A549 (cell line): ENCODE results near the gene HDHD5. TPM values are rescaled to one million over a fixed set of nuclear protein-coding genes. Genes with fewer than 3 reads are reported as not detected.

Experiments
- ATAC-seq, 2 experiments: fragments of 200-7000 bp in 1 of 2; fragments of >200 bp in 1 of 2; cut with Nextera tagmentation in 1 of 2; cut with Tn5 transposase in 1 of 2; 3 replicates each; pipeline versions ENCODE4 v1.8.0 to v1.9.1; 2018 to 2020; ENCODE audit warnings: mild to moderate bottlenecking in 1 of 2, moderate library complexity in 1 of 2
- CTCF ChIA-PET: fragments of 300-600 bp; sonication (Branson Sonifier 250); formaldehyde crosslinking; extraction: SDS; loops from one replicate; lab custom pipeline; 2021; ENCODE audit warnings: antibody characterized with exemption, inconsistent platforms; lab: Yijun Ruan, JAX
- POLR2A ChIA-PET: fragments of 350-600 bp; formaldehyde crosslinking; extraction: SDS; loops from one replicate; lab custom pipeline; 2021; ENCODE audit warnings: antibody characterized with exemption, inconsistent platforms; lab: Yijun Ruan, JAX
- DNase-seq, 2 experiments: peaks; one replicate each; pipeline versions ENCODE4 v3.0.0 to v3.0.0-alpha.2; 2011 to 2016; ENCODE audit warnings: low read depth in 1 of 2, low spot score in 1 of 2
- FAIRE-seq: peaks from 2 replicates; lab custom pipeline; 2011; peaks lifted over from hg19 to GRCh38; lab: Jason Lieb, UNC
- H3K27ac ChIP-seq, 2 experiments: fragments of >200 bp; sonication (Bioruptor Twin); formaldehyde crosslinking; 3 replicates each; pipeline ENCODE4 v1.5.1; 2016 to 2017
- H3K4me1 ChIP-seq: fragments of >200 bp; sonication (Bioruptor Twin); formaldehyde crosslinking; 3 replicates; pipeline ENCODE4 v1.6.1; 2016
- H3K4me2 ChIP-seq: fragments of >200 bp; sonication (Bioruptor Twin); formaldehyde crosslinking; 3 replicates; pipeline ENCODE4 v1.6.1; 2016
- H3K4me3 ChIP-seq: fragments of >200 bp; sonication (Bioruptor Twin); formaldehyde crosslinking; 3 replicates; pipeline ENCODE4 v1.5.1; 2016
- H3K9me3 ChIP-seq: fragments of >200 bp; sonication (Bioruptor Twin); formaldehyde crosslinking; 3 replicates; pipeline ENCODE4 v1.6.1; 2016
- ATOH8 ChIP-seq: fragments of 250-450 bp; sonication (Bioruptor Pico); IDR thresholded peaks from 2 replicates; pipeline ENCODE4 v1.5.0; 2020; ENCODE audit warnings: low read depth, mild to moderate bottlenecking, moderate library complexity
- BCL3 ChIP-seq: fragments of >200 bp; sonication (Bioruptor Twin); formaldehyde crosslinking; IDR thresholded peaks from 3 replicates; pipeline ENCODE4 v1.6.1; 2016
- CBX8 ChIP-seq: fragments of 200-600 bp; sonication (generic); IDR thresholded peaks from 2 replicates; pipeline ENCODE4 v1.6.1; 2016
- E2F6 ChIP-seq: IDR thresholded peaks from 2 replicates; pipeline ENCODE4 v1.6.1; 2012; ENCODE audit warnings: low read depth, borderline replicate concordance
- EHMT2 ChIP-seq: fragments of 200-600 bp; sonication (generic); IDR thresholded peaks from 2 replicates; pipeline ENCODE4 v1.6.1; 2016; ENCODE audit warnings: antibody characterized with exemption, low read depth, mild to moderate bottlenecking, moderate library complexity
- EP300 ChIP-seq, 2 experiments: fragments of >200 bp; sonication (Bioruptor Twin); formaldehyde crosslinking; IDR thresholded peaks; 2 replicates in 1 of 2; 3 replicates in 1 of 2; pipeline ENCODE4 v1.6.1; 2016 to 2017
- ESRRA ChIP-seq: fragments of 150-350 bp; IDR thresholded peaks from 2 replicates; pipeline ENCODE4 v1.6.1; 2014; ENCODE audit warnings: mild to moderate bottlenecking, low read length, borderline replicate concordance
- FOXS1 ChIP-seq: fragments of 250-450 bp; sonication (Bioruptor Pico); IDR thresholded peaks from 2 replicates; pipeline ENCODE4 v1.5.0; 2020; ENCODE audit warnings: mild to moderate bottlenecking, moderate library complexity
- HDAC2 ChIP-seq: fragments of 200-600 bp; sonication (generic); IDR thresholded peaks from 2 replicates; pipeline ENCODE4 v1.6.1; 2016
- HOXB13 ChIP-seq: fragments of 250-450 bp; sonication (Bioruptor Pico); IDR thresholded peaks from 2 replicates; pipeline ENCODE4 v1.5.0; 2020; ENCODE audit warnings: low read depth, mild to moderate bottlenecking, moderate library complexity
- JUN ChIP-seq, 2 experiments: fragments of >200 bp; sonication (Bioruptor Twin); formaldehyde crosslinking; IDR thresholded peaks; 2 replicates in 1 of 2; 3 replicates in 1 of 2; pipeline ENCODE4 v1.6.1; 2016 to 2017
- MAX ChIP-seq: IDR thresholded peaks from 2 replicates; pipeline ENCODE4 v1.6.1; 2012
- PBX3 ChIP-seq: IDR thresholded peaks from 2 replicates; pipeline ENCODE4 v1.6.1; 2012
- PHF8 ChIP-seq: fragments of 200-600 bp; sonication (generic); IDR thresholded peaks from 2 replicates; pipeline ENCODE4 v1.6.1; 2016; ENCODE audit warnings: low read depth, mild to moderate bottlenecking, antibody characterized with exemption, moderate library complexity, borderline replicate concordance
- RARB ChIP-seq: fragments of 250-450 bp; sonication (Bioruptor Pico); IDR thresholded peaks from 2 replicates; pipeline ENCODE4 v1.8.0; 2021; ENCODE audit warnings: mild to moderate bottlenecking, moderate library complexity
- REST ChIP-seq: fragments of 200-600 bp; sonication (generic); IDR thresholded peaks from 2 replicates; pipeline ENCODE4 v1.6.1; 2016; ENCODE audit warnings: antibody characterized with exemption, mild to moderate bottlenecking, moderate library complexity
- RNF2 ChIP-seq: fragments of 200-600 bp; sonication (generic); IDR thresholded peaks from 2 replicates; pipeline ENCODE4 v1.6.1; 2016; ENCODE audit warnings: low read depth, mild to moderate bottlenecking, antibody characterized with exemption, moderate library complexity, borderline replicate concordance
- TP53 ChIP-seq: fragments of 250-450 bp; sonication (Bioruptor Pico); IDR thresholded peaks from 2 replicates; pipeline ENCODE4 v1.5.0; 2021; ENCODE audit warnings: mild to moderate bottlenecking, moderate library complexity
- ZSCAN20 ChIP-seq: fragments of 250-450 bp; sonication (Bioruptor Pico); IDR thresholded peaks from 2 replicates; pipeline ENCODE4 v1.8.0; 2022; ENCODE audit warnings: mild to moderate bottlenecking, moderate library complexity
- WGBS: methylation state at CpG from one replicate; pipeline ENCODE4 v1.1.6; 2017; ENCODE audit errors: missing lambda C conversion rate; 5-methylcytosine and 5-hydroxymethylcytosine counted together
- polyA plus RNA-seq, 4 experiments: library from polyadenylated mRNA; depleted of rRNA in 3 of 4; stranded (reverse); fragments of >200 nt; fragmentation: RNase III in 1 of 4; extraction: RNeasy Plus Mini Kit Qiagen cat#74134 plus additional on column Dnase treatment in 1 of 4; gene quantifications; 2 replicates in 3 of 4; 3 replicates in 1 of 4; pipeline ENCODE4 v1.2.3, GENCODE V29; 2011 to 2017

HDHD5 gene
- polyA plus RNA-seq, 2 of the 4 experiments (the other 2 are of a cell fraction): 19.7 to 35.5 TPM

GRCh38 chr22:17137170-17137569, 21.9 kb downstream of the HDHD5 start:
- DNase-seq (no peak), ATAC-seq (no peak), FAIRE-seq (no peak)
- Histone ChIP-seq H3K4me1 (no peaks in the 10 kb centered on the region), H3K9me3 (no peaks in the 10 kb centered on the region), H3K4me3 (no peak overlapping the region), H3K27ac (no peak overlapping the region), H3K4me2 (no peak overlapping the region)
- ChIA-PET POLR2A (interaction anchor here (0.7 kb wide), 1 partner anchor 20 kb away, joined by 3 read pairs; no protein-coding TSS in a partner anchor), CTCF (interaction anchor here (1.8 kb wide), 1 partner anchor 8 kb away, joined by 3 read pairs; no protein-coding TSS in a partner anchor)
- TF ChIP-seq E2F6: no peak
- TF ChIP-seq ZSCAN20 (CRISPR knock-in tag): no peak
- TF ChIP-seq FOXS1 (CRISPR knock-in tag): no peak
- no peak for TF ChIP-seq REST
- TF ChIP-seq ESRRA: no peak
- no peak for TF ChIP-seq EHMT2
- TF ChIP-seq BCL3: no peak
- WGBS: 90% methylated on average over 4 of the region's 4 CpGs

GRCh38 chr22:17135153-17135760, 23.8 kb downstream of the HDHD5 start:
- no peak overlapping the region for H3K4me3 ChIP-seq
- FAIRE-seq (no peak), DNase-seq (no peak), ATAC-seq (no peak)
- no peak overlapping the region for H3K4me2 ChIP-seq
- TF ChIP-seq RNF2 (no peak), MAX (no peak), PHF8 (no peak), TP53 (CRISPR knock-in tag) (no peak), HDAC2 (no peak), ATOH8 (CRISPR knock-in tag) (no peak), PBX3 (no peak), CBX8 (no peak), RARB (CRISPR knock-in tag) (no peak), JUN (IDR thresholded peaks at IDR 0.05) (no peak), HOXB13 (CRISPR knock-in tag) (no peak), EP300 (IDR thresholded peaks at IDR 0.05) (no peak)
- TF ChIP-seq, all 56 proteins: peak for 0
- H3K27ac ChIP-seq: no peak overlapping the region
- no peaks in the 10 kb centered on the region for H3K9me3 ChIP-seq
- CTCF ChIA-PET: interaction anchor here (1.4 to 1.8 kb wide), 2 partner anchors 10 to 36 kb away, joined by 3 to 4 read pairs; no protein-coding TSS in a partner anchor
- no peaks in the 10 kb centered on the region for H3K4me1 ChIP-seq
- POLR2A ChIA-PET: no interaction called here
- 93% methylated on average over 15 of the region's 15 CpGs for WGBS
